K562 (cell line): ENCODE measurements around the gene FAM151A. TPM values are rescaled to one million over a fixed set of nuclear protein-coding genes. Genes with fewer than 3 reads are reported as not detected.
A peak's percentile ranks its signal among the peaks of the same experiment; 100 is the strongest.

ENCODE experiments used
- AFF4 ChIP-seq: sonication (generic); formaldehyde crosslinking; IDR thresholded peaks from 2 replicates; pipeline ENCODE4 v1.8.0; 2023; ENCODE audit warnings: mild to moderate bottlenecking, missing genetic modification reagents
- ARID2 ChIP-seq: fragments of 450-650 bp; IDR thresholded peaks from 2 replicates; pipeline ENCODE4 v1.6.1; 2017; ENCODE audit warnings: antibody characterized with exemption, mild to moderate bottlenecking
- CHAMP1 ChIP-seq: fragments of 450-650 bp; IDR thresholded peaks from 2 replicates; pipeline ENCODE4 v1.6.1; 2016; ENCODE audit warnings: mild to moderate bottlenecking
- CREB1 ChIP-seq, 2 experiments: sonication (generic) in 1 of 2; formaldehyde crosslinking in 1 of 2; IDR thresholded peaks; 2 replicates each; pipeline versions ENCODE4 v1.6.1 to v1.8.0; 2012 to 2022; ENCODE audit warnings: inconsistent platforms in 1 of 2, mild to moderate bottlenecking in 1 of 2, missing genetic modification reagents in 1 of 2, moderate library complexity in 1 of 2
- CTCF ChIP-seq, 3 experiments: IDR thresholded peaks in 2 of 3; conservative IDR thresholded peaks in 1 of 3; 2 replicates each; pipeline ENCODE4 v1.5.1; 2011 to 2012; ENCODE audit warnings: low read length in 3 of 3, mild to moderate bottlenecking in 3 of 3, control low read depth in 2 of 3, improper control_type of control experiment in 1 of 3, inconsistent platforms in 1 of 3, low read depth in 1 of 3, mixed read lengths in 1 of 3, moderate library complexity in 1 of 3; ENCODE audit not compliant: insufficient read depth in 2 of 3
- IRF1 ChIP-seq: sonication (generic); formaldehyde crosslinking; IDR thresholded peaks from 2 replicates; pipeline ENCODE4 v1.8.0; 2022; ENCODE audit warnings: missing genetic modification reagents, mild to moderate bottlenecking, borderline replicate concordance
- NR2C2 ChIP-seq, 2 experiments: fragments of 200-800 bp in 1 of 2; sonication (Bioruptor generic) in 1 of 2; sonication (generic) in 1 of 2; formaldehyde crosslinking in 1 of 2; IDR thresholded peaks; 2 replicates each; pipeline versions ENCODE4 v1.6.1 to v1.8.0; 2016 to 2022; ENCODE audit warnings: mild to moderate bottlenecking in 1 of 2, missing compliant biosample characterization in 1 of 2, missing genetic modification characterization in 1 of 2, missing genetic modification reagents in 1 of 2
- RFX7 ChIP-seq: fragments of 250-450 bp; sonication (Bioruptor Pico); IDR thresholded peaks from 2 replicates; pipeline ENCODE4 v1.5.1; 2021; ENCODE audit warnings: mild to moderate bottlenecking
- SIN3B ChIP-seq: fragments of 450-650 bp; IDR thresholded peaks from 2 replicates; pipeline ENCODE4 v1.6.1; 2017; ENCODE audit warnings: low read depth, mild to moderate bottlenecking, moderate library complexity
- ZC3H11A ChIP-seq: IDR thresholded peaks from 2 replicates; pipeline ENCODE4 v1.6.1; 2012; ENCODE audit warnings: low read depth, low read length, improper control_type of control experiment
- polyA plus RNA-seq, 8 experiments: library from polyadenylated mRNA; depleted of rRNA in 4 of 8; stranded (reverse) in 5 of 8; unstranded in 3 of 8; fragments of >200 nt; fragmentation: Nextera tagmentation in 2 of 8; fragmentation: Illumina TruSeq in 1 of 8; extraction: Ambion mirVana in 2 of 8; extraction: Trizol in 1 of 8; gene quantifications; 2 replicates each; pipeline versions ENCODE4 v1.2.1 to v1.2.3, GENCODE V29; 2011 to 2014; ENCODE audit warnings: inconsistent platforms in 1 of 8, missing spikeins in 1 of 8
- total RNA-seq, 7 experiments: library from RNA; depleted of rRNA in 6 of 7; stranded (reverse); fragments of >200 nt in 6 of 7; fragmentation: Illumina TruSeq in 2 of 7; extraction: Trizol in 2 of 7; gene quantifications; 2 replicates each; pipeline versions ENCODE4 v1.2.1 to v1.2.3, GENCODE V29; 2011 to 2021; ENCODE audit warnings: low replicate concordance in 1 of 7
- TF ChIP-seq, protein P1 (sequence below): sonication (generic); formaldehyde crosslinking; IDR thresholded peaks from 2 replicates; pipeline ENCODE4 v1.8.0; 2022; ENCODE audit warnings: missing genetic modification reagents, mild to moderate bottlenecking, borderline replicate concordance
- TF ChIP-seq, protein P2 (sequence below): fragments of 450-650 bp; IDR thresholded peaks from 2 replicates; pipeline ENCODE4 v1.6.1; 2017; ENCODE audit warnings: antibody characterized with exemption

FAM151A gene
- total and polyA plus RNA-seq, 9 of the 15 experiments (the other 6 are each of a cell fraction or from before 2014, with no cell fraction given), result not detected

GRCh38 chr1:54577612-54578011 is 45.7 kb downstream of the FAM151A start (continued):
- no peak for TF ChIP-seq IRF1
- no peak for TF ChIP-seq CREB1 (IDR thresholded peaks at IDR 0.05)
- TF ChIP-seq CREB1 (CRISPR knock-in tag; IDR thresholded peaks at IDR 0.05), result 0 out of 2 replicates have a peak, but pooled peaks have one; percentile 15
- TF ChIP-seq ZC3H11A, result no peak
- TF ChIP-seq CTCF (IDR thresholded peaks at IDR 0.05 in 2 of 3, conservative IDR thresholded peaks at IDR 0.05 in 1 of 3; ENCODE audit: insufficient read depth in 2 of 3, low read depth in 1 of 3, low read length in 3 of 3), result no peak
- TF ChIP-seq, protein P1, sequence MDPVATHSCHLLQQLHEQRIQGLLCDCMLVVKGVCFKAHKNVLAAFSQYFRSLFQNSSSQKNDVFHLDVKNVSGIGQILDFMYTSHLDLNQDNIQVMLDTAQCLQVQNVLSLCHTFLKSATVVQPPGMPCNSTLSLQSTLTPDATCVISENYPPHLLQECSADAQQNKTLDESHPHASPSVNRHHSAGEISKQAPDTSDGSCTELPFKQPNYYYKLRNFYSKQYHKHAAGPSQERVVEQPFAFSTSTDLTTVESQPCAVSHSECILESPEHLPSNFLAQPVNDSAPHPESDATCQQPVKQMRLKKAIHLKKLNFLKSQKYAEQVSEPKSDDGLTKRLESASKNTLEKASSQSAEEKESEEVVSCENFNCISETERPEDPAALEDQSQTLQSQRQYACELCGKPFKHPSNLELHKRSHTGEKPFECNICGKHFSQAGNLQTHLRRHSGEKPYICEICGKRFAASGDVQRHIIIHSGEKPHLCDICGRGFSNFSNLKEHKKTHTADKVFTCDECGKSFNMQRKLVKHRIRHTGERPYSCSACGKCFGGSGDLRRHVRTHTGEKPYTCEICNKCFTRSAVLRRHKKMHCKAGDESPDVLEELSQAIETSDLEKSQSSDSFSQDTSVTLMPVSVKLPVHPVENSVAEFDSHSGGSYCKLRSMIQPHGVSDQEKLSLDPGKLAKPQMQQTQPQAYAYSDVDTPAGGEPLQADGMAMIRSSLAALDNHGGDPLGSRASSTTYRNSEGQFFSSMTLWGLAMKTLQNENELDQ (CRISPR knock-in tag), result no peak
- 0 out of 2 replicates have a peak, but pooled peaks have one; percentile 36 for TF ChIP-seq AFF4 (CRISPR knock-in tag)
- no peak for TF ChIP-seq SIN3B
- TF ChIP-seq ARID2, result no peak
- TF ChIP-seq, protein P2, sequence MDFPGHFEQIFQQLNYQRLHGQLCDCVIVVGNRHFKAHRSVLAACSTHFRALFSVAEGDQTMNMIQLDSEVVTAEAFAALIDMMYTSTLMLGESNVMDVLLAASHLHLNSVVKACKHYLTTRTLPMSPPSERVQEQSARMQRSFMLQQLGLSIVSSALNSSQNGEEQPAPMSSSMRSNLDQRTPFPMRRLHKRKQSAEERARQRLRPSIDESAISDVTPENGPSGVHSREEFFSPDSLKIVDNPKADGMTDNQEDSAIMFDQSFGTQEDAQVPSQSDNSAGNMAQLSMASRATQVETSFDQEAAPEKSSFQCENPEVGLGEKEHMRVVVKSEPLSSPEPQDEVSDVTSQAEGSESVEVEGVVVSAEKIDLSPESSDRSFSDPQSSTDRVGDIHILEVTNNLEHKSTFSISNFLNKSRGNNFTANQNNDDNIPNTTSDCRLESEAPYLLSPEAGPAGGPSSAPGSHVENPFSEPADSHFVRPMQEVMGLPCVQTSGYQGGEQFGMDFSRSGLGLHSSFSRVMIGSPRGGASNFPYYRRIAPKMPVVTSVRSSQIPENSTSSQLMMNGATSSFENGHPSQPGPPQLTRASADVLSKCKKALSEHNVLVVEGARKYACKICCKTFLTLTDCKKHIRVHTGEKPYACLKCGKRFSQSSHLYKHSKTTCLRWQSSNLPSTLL, result no peak
- no peak for TF ChIP-seq RFX7 (CRISPR knock-in tag)
- no peak for TF ChIP-seq CHAMP1
- TF ChIP-seq NR2C2 (CRISPR knock-in tag; IDR thresholded peaks at IDR 0.05), result no peak
- TF ChIP-seq NR2C2 (tag; IDR thresholded peaks at IDR 0.05), result no peak
